Anterior cingulate cortex (tissue), 58 donors: ENCODE measurements around the gene CTBP1.

Experiments
- DNase-seq, 58 donors: peaks; one replicate each; lab custom pipeline; 2025; lab: John Stamatoyannopoulos, UW

The CTBP1 gene

DNA sequence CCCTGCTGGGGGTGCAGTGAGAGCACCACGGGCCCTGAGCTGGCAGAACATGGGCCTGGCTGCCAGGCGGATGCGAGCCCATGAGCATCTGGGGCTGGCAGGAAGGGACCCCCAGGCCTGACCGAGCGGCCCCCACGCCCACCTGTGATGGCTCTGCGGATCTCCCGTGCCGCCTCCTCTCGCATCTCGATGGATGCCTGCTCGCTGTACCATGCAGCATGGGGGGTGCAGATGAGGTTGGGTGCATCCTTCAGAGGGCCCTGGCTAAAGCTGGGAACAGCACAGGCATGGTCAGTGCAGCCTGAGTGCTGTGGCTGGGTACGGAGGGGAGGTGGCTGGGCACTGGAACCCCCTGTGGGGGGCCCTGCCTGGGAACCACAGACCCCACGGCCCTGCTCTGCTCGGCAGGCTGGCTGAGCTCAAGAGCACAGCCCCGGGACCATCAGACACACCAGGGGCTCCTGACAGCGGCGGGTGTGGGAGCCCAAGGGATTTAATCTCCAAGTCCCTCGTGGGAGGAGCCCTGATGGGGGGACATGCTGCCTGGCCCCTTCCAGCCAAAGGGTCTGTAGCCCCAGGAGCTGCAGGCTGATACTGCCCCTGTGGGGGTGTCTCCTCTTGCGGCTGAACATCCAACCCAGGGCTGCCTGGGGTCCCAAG is 35.5 kb downstream of the CTBP1 start:
- no peak for DNase-seq

DNA sequence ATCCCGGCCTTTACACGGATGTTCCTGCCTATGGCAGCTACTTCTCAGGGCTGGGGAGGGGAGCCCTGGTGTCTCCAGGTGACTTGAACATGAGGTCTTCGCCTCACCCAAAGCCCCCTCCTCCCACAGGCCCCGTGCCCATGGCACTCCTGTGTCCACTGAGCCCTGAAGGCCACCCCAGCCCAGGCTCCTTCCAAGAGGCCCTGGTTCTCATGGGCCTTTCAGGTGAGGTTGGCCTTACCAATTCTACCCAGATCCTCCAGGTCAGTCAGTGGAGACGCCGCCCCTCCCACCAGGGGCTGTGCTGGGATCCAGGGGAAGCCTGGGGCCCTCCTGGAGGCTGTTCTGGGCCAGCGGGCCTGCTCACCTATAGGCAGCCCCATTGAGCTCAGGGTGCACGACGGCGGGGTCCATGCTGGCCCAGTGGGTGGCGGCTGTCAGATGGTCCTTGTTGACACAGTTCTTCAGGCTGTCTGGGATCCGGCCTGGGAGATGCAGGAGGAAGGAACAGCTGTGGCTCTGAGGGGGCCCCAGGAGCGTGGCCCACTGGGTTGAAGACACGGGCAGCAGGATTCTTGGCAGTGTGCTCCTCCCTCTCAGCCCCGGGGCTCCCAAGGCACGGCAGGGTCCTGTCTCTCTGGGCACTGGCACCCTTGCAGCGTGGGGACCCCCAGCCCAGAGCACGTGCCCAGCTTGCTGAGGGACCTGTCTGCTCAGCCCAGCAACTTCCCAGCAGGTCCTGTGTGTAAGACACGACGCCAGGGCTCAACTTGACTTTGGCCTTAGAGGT is 36.2 kb downstream of the CTBP1 start:
- DNase-seq = no peak

DNA sequence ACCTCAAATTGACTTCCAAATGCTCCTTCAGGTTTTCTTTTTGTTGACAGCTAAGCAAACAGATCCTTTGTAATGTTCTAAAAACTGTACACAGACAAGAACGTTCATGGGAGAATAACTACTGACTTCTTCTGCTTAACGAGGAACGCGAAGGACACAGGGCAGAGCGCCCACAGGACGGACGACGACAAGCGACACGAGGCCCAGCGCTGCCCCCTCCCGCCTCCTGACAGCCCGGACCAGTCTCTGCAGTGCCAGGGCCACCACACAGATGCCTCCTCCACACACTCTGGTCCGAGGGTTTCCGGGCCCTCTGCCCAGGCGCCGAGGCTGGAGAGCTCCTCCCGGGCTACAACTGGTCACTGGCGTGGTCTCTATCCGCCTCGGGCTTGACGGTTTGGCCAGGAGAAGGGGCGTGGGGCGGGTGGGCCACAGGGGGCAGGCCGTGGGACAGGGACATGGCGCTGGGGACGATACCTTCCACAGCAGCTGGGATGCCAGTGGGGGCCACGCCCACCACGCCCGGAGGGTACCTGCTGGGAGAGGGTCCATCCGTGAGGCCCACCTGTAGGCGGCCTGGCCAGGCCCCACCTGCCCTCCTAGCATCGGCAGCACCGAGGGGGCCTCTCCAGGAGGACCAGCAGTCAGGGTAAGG is 36.9 kb downstream of the CTBP1 start:
- DNase-seq = peak in 40 of 58 donors; percentile 12 to 71 (median 50)

DNA sequence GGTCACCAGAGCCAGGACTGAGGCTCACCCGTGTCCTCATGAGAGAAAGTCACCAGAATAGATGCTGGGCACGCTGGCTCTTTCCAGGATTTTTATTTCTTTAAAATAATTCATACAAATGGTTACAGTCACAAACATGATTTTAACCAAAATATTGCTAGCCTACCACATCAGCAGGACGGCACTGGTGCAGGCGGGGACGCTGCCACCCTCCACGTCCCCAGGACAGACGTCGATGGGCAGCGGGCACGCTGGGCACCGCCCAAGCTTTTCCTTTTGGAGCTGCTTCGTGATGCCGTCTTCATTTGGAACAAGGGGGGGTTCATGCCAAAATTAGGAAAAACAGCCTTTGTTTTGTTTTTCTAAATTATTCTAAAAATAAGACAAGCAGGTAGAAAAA is 37.6 kb downstream of the CTBP1 start:
- no peak for DNase-seq

GRCh38 chr4:1210971-1211370 is 38.0 kb downstream of the CTBP1 start:
- DNase-seq = no peak

DNA sequence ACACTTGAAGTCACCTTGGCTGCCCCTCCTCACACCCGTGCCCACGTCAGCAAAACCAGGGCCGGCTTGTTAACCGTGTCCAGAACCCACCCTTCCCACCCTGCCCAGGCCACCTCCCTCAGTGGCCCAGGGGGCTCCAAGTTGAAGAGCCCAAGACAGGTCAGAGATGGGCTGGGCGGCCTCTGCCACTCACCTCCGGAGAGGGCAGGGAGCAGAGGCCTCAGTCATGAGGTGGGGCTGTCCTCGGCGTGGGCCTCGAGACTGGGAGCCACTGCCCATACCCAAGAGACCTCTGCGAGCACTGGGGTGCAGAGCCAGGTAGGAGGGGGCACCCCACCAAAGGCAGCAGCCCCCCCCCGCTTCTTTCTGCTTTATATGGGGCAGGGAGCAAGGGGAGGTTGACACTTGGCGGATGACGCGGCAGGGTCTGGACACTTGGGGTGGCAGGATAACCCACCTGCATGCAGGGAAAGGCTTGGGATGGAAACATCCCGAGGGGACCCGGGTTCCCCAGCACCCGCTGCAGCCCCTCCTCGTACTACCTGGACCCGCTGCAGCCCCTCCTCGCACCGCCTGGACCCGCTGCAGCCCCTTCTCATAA is 38.6 kb downstream of the CTBP1 start:
- DNase-seq = no peak

- DNase-seq = peak in 40 of 58 donors; percentile 21 to 76 (median 43)
Measured at GRCh38 chr4:1209821-1210220, 39.1 kb downstream of the CTBP1 start.

- peak in 3 of 58 donors; percentile 18 to 23 (median 23) for DNase-seq
Measured at GRCh38 chr4:1208970-1209704, 39.8 kb downstream of the CTBP1 start.

DNA sequence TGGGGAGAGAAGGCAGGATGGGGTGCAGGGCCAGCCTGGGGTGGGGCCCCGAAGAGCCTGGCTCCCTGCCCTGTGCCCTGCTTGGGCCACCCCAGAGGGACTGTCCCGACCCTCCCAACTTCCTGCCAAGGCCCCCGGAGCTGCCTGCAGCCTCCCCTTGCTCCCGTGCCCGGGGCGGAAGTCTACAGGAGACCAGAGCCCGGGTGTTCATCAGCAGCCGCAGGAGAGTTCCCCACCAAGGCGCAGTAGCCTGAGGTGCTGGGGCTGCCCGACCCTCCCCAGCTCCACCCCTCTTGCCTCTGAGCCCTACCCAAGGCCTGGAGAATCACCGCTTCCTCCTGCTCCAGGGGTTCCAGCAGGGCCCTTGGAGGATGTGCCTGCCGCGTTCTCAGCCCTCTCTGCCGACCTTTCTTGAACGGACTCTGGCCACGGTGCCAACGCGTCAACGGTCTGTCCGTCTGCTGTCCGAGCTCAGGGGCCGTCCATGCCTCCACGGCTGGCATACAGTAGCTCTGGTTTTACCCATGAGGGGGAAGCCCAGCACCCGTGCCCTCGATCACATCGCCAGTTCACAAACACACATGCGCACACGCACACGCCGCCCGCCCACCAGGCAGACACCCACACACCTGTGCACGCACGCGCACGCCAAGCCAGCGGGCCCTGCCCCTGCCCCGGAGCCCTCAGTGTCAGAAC is 40.5 kb downstream of the CTBP1 start:
- DNase-seq = no peak

DNA sequence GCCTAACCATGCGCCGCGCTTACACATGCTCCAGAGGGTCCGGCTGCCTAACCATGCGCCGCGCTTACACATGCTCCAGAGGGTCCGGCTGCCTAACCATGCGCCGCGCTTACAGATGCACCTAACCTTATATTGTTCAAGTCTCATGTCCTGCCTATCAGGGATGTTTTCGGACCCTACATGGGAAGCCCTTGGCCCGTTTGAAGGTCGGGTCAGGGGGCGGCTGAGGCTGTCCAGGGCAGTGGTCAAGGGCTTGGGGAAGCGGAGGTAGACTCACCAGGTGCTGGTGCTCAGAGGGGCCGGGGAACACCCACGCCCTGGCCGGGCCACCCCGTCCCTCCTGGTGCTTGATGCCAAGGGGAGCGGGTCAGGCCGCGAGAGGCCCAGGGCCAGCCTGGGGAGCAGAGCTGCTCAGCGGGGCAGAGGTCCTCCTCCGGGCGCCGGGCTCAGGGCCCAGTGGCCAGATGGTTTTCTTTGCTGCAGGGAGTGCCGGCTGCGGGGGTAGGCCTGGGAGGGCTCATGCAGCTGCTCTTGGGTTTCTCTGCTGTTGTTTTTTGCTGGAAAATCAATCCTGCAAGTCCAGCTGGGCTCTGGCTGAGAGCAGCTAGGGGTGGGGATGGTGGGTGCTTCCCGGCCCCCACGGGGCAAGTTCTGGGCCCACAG is 41.2 kb downstream of the CTBP1 start:
- peak in 48 of 58 donors; percentile 19 to 81 (median 54) for DNase-seq

GRCh38 chr4:1207157-1207470 is 41.8 kb downstream of the CTBP1 start:
- no peak for DNase-seq

GRCh38 chr4:1206299-1207156 is 42.4 kb downstream of the CTBP1 start:
- DNase-seq = no peak

GRCh38 chr4:1205586-1206298 is 43.2 kb downstream of the CTBP1 start:
- no peak for DNase-seq

- DNase-seq = no peak
Measured at GRCh38 chr4:1204828-1205585, 43.9 kb downstream of the CTBP1 start.

- DNase-seq = no peak
Measured at GRCh38 chr4:1204286-1204827, 44.6 kb downstream of the CTBP1 start.

- DNase-seq = no peak
Measured at GRCh38 chr4:1203026-1203616, 45.8 kb downstream of the CTBP1 start.
